GM10248 (cell line): ENCODE data around the gene RAB36.

ENCODE experiments used
- CTCF ChIA-PET: fragments of 300-600 bp; sonication (Branson Sonifier 250); formaldehyde crosslinking; extraction: SDS; loops from one replicate; lab custom pipeline; 2021; ENCODE audit warnings: antibody characterized with exemption; lab: Yijun Ruan, JAX
- POLR2A ChIA-PET: fragments of 350-650 bp; sonication (Branson Sonifier 250); formaldehyde crosslinking; extraction: SDS; loops from one replicate; lab custom pipeline; 2020; ENCODE audit warnings: antibody characterized with exemption; lab: Yijun Ruan, JAX
- DNase-seq: peaks from one replicate; pipeline ENCODE4 v3.0.0; 2012; ENCODE audit errors: extremely low spot score
- CTCF ChIP-seq: IDR thresholded peaks from 2 replicates; pipeline ENCODE4 v1.5.1; 2012; ENCODE audit warnings: mild to moderate bottlenecking, low read depth; ENCODE audit errors: extremely low read depth, missing control alignments, control extremely low read depth

RAB36 gene

GRCh38 chr22:23144932-23145877, at the start of gene RAB36:
RAB36 (plus strand) TSS chr22:23145477; CDS start chr22:23146617, 1,140 bp downstream.
- POLR2A ChIA-PET, result no interaction called here
- no peak for TF ChIP-seq CTCF
- DNase-seq, result peak; percentile 84
- CTCF ChIA-PET, result interaction anchor here (0.6 to 2.6 kb wide), 7 partner anchors 9 to 191 kb away, joined by 3 to 8 read pairs (median 3); partner anchors contain the start of gene BCR

- POLR2A ChIA-PET, result no interaction called here
- DNase-seq, result no peak
- TF ChIP-seq CTCF, result no peak
- CTCF ChIA-PET, result interaction anchor here (1.1 to 2.4 kb wide), 2 partner anchors 23 to 26 kb away, joined by 3 to 7 read pairs; partner anchors contain the start of gene GNAZ
These were observed 49.4 kb upstream of the RAB36 start for GRCh38 chr22:23095733-23096342.

- no peak for DNase-seq
- POLR2A ChIA-PET, result no interaction called here
- CTCF ChIA-PET, result interaction anchor here (0.6 kb wide), 1 partner anchor 1453 kb away, joined by 3 read pairs; no protein-coding TSS in a partner anchor
- TF ChIP-seq CTCF, result no peak
These were observed 47.7 kb upstream of the RAB36 start for GRCh38 chr22:23097412-23098229.

- ChIA-PET CTCF (interaction anchor here (0.6 kb wide), 1 partner anchor 1454 kb away, joined by 3 read pairs; no protein-coding TSS in a partner anchor), POLR2A (no interaction called here)
- TF ChIP-seq CTCF, result no peak
- no peak for DNase-seq
These were observed 47.0 kb upstream of the RAB36 start for GRCh38 chr22:23098230-23098705.

GRCh38 chr22:23098718-23099530, 46.4 kb upstream of the RAB36 start:
- no peak for TF ChIP-seq CTCF
- no peak for DNase-seq
- ChIA-PET POLR2A (no interaction called here), CTCF (no interaction called here)
